NT2/D1 (cell line): ENCODE measurements around the gene RNF212.

Experiments
- YY1 ChIP-seq: IDR thresholded peaks from 2 replicates; pipeline ENCODE4 v1.6.1; 2011; ENCODE audit not compliant: insufficient read length, insufficient read depth
- ZNF274 ChIP-seq: IDR thresholded peaks from 2 replicates; pipeline ENCODE4 v1.6.1; 2011; ENCODE audit warnings: mild to moderate bottlenecking, low read depth, low read length

GRCh38 chr4:1033840-1034551, 79.4 kb downstream of the RNF212 start:
- no peak for TF ChIP-seq YY1
- TF ChIP-seq ZNF274 = no peak
